CD4-positive, alpha-beta T cell treated with Interferon alpha-2 for 1 hour (primary cell): ENCODE results near the gene CCL25.
"Not testable (repeated sequence)": the region's sequence is repeated elsewhere in the genome, so short reads cannot be mapped to it uniquely, and the experiment has no call there.

Experiments
- DNase-seq, 2 donors: peaks; one replicate each; pipeline ENCODE4 v3.0.0-alpha.2; 2020 to 2022

CCL25 gene, protein sequence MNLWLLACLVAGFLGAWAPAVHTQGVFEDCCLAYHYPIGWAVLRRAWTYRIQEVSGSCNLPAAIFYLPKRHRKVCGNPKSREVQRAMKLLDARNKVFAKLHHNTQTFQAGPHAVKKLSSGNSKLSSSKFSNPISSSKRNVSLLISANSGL

DNA sequence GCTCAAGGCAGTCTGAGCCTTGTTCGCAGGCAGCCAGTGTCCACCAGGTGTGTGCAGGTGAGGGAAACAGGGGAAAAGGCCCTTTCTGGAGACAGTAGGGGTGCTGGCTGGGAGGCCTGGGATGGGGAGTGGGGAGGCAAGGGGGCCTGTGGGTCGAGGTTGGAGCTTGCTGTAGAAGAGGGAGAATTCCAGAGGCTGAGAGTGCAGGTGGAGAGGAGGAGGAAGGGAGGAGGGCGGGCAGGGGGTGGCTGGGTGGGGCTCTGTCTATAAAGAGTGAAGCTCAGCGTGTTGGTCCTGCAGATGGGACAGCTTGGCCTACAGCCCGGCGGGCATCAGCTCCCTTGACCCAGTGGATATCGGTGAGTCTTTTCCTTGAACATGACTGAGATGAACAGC, at the start of gene CCL25:
Gene CCL25, plus strand, starts transcription at position 297 of the 396 bp plus-strand sequence. CDS start 290 bp downstream, outside the sequence.
- DNase-seq = no peak

DNA sequence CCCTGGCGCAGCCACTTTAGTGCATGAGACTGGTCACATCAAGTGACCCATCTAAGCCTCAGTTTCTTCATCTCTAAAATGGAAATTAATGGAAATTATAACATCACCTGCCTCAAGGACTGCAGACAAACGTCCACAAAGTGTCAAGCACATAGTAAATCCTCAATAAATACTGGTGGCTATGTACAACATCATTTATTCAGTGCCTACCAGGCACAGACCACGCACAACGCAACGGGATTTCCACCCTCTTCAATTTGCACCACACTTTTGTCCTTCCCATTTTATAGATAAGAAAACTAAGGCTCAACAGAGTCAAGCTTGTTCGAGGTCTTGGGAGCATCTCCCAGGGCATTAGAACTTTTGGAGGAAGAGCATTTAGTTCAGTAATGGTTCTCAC, 48.6 kb upstream of the CCL25 start:
- no peak for DNase-seq

DNA sequence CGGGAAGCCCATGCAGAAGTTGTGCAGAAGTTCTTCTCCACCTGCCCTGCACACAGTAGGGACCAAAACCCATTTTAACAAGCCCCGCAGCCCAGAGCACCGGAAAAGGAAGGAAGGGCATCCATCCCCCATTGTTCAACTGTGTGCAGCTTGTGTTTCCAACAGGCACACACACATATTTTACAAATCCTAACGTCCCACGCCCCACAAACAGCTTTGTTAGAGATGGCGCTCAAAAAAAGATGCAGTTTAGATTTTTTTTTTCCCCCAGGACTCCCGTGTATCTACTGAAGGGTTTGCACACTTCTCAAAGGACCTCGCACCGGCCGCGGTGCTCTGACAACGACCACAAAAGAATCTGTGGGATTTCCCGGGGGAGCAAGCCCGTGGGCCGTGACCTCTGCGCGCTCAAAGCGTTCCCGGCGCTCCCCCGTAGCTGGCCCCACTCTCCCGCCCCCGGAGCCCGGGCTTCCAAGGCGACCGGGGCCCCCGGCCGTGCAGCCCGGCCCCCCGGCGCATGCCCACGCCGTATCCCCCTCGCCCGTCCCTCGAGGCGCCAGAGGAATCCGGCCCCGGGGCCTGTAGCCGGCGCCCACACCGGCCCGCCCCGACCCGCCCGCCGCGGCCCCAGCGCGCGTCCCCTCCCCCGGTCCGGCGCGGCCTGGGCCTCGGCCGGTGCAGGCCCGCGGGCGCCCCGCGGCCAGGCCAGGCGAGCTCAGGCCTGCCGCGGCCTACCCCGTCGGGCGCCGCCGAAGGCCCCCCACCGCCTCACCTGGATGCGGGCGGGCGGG, 47.6 kb upstream of the CCL25 start:
- peak in 1 of 2 donors; percentile 39 for DNase-seq

DNA sequence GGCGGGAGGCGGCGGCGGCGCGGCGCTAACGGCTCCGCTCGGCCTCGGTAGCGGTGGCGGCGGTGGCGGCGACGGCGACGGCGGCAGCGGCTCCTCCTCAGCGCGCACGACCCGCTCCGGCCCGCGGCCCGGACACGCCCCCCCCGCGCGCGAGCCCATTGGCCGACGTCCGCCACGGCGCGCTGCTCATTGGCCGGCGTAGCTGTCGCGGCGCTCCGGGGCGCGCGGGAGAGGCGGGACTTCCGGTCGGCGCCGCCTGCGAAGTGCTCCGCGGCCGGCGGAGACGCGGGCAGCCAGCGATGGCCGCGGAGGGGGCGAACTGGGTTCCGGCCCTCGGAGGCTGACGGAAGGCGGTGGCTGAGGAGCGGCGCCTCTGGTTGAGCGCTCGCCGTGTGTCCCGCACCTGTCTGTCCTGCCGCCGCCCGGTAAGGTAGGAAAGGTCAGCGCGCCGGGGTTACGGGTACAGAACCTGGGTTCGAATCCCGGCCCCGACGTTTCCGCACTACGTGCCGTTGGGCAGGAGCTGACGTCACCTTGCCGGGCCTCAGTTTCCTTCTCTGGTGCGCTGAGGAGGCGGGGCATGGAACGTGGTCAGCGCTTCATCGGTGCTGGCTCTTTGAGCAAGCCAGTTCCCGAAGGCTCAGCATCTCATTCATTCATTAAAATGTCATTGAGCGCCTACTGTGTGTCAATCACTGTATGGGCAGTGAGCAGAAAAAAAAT, 46.9 kb upstream of the CCL25 start, which contains the start of gene ELAVL1:
Gene ELAVL1, minus strand, starts transcription at position 108 of the 723 bp plus-strand sequence. CDS start 13,826 bp downstream, outside the sequence.
- peak; percentile 88 to 93 for DNase-seq

DNA sequence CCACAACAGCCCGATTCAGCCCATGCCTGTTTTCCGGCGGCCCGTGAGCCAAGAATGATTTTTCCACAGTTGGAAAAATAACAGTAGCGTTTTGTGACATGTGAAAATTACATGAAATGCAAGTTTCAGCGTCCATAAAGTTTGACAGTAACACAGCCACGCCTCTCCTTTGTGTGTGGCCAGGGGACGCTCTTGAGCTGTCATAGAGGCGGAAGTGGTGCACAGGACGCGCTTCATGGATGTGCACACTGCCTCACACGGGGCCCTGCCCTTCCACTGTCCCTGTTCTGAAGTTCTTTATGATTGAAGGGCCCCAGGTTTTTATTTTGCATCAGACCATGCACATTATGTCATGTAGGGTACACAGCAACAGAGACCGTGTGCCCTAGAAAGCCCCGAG, 34.8 kb upstream of the CCL25 start:
- DNase-seq = peak; percentile 43 to 57

DNA sequence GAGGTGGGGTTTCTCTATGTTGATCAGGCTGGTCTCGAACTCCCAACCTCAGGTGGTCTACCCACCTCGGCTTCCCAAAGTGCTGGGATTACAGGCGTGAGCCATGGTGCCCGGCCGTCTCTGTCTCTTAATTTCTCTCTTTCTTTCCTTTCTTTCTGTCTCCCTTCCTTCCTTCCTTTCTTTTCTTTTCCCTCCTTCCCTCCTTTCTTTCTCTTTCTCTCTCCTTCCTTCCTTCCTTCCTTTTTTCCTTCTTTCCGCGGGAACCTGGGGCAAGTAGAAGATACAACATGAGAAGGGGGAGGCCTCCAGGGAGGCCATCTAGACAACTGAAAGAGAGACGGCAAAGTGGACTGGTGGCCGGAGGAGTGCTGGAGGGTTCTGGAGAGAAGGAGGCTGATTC, 31.9 kb upstream of the CCL25 start:
- no peak for DNase-seq

DNA sequence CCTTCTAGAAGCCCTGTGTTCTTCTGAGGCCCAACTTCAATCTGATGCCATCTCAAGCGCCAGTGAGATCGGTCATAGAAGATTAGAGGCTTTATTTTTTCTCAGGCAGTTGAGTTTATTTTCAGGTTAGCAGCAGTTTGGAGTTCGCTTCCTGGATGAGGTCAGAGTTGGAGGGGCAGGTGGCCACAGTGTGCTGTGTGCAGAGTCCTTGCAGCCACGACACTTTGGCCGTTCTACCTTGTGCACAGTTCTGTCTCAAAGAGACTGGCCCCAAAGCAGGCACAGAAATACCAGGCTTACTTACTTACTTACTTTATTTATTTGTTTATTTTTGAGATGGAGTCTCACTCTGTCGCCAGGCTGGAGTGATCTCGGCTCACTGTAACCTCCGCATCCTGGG, 31.2 kb upstream of the CCL25 start:
- DNase-seq = no peak

DNA sequence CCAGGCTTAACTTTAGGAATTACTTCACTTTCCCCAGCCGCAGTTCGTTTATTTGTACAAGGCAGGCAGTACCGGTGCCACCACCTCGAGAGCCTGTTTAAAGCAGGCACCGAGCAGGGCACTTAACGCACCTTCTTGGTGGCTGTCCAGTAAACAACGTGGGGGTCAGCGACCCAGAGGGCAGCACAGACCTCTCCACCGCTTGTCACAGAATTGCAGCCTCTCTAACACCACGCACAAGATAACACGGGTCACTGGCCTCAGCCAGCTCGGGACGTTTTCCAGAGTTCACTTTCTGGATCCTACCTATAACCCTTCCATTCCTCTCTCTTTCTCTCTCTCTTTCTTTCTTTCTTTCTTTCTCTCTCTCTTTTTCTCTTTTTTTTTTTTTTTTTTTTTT, 30.3 kb upstream of the CCL25 start:
- no peak for DNase-seq

DNA sequence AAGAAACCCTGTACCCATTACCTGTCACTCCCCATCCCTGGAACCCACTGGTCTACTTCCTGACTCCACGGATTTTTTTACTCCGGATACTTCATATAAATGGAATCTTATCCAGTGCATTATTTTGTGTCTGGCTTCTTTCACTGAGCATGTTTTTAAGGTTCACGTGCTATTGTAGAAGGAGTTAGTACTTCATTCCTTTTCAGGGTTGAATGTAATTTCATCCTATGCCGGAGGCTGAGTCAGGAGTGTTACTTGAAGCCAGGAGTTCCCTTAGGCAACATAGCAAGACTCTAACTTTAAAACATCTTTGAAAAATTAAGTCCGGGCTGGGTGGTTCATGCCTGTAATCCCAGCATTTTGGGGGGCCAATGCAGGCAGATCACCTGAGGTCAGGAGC, 29.2 kb upstream of the CCL25 start:
- DNase-seq = no peak

DNA sequence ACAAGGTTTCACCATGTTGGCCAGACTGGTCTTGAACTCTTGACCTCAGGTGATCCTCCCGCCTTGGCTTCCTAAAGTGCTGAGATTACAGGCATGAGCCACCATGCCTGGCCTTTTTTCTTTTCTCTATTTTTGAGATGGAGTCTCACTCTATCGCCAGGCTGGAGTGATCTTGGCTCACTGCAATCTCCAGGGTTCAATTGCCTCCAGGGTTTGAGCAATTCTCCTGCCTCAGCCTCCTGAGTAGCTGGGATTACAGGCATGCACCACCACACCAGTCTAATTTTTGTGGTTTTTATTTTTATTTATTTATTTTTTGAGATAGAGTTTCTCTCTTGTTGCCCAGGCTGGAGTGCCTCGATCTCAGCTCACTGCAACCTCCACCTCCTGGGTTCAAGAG, 28.3 kb upstream of the CCL25 start:
- not testable (repeated sequence) for DNase-seq

DNA sequence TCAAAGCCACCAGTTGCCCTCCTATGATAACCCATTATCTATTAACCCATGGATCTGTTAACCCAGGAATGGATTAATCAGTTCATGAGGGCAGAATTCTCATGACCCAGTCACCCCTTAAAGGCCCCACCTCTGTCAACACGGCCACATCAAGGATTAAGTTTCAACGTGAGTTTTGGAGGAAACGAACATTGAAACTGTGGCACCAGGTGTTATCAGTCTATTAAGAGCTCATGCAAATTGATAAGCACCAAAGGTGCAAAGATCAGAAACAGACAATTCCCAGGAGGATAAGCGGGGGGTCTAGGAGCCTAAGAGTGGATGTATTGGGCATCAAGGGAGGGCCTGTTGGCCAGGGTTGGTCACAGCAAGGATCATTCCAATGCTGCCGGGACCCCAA, 27.2 kb upstream of the CCL25 start:
- DNase-seq = no peak

DNA sequence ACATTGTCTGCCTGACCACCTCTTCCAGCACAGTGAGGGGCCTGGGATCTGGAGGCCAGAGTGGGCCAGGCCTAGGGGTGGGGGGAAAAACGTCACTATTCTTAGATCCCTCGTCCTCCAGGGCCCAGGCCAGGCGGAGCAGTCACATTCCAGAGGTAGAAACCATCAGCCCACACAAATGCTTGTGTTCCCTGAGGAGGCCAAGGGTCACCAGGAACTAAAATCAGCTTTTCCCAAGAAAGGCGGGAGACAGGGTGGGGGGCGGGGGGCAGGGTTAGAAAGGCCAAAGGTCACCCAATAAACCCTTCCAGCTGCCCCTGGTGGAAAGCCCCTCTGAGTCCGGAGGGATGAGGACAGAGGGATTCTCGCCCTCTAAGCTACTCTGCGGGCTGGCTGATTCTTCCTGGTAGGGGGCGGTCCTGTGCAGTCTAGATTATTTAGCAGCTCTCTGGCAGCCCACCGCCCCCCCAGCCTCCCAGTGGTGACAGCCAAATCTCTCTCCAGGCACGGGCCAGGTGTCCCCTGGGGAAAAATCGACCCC, 23.5 kb upstream of the CCL25 start:
- no peak for DNase-seq

DNA sequence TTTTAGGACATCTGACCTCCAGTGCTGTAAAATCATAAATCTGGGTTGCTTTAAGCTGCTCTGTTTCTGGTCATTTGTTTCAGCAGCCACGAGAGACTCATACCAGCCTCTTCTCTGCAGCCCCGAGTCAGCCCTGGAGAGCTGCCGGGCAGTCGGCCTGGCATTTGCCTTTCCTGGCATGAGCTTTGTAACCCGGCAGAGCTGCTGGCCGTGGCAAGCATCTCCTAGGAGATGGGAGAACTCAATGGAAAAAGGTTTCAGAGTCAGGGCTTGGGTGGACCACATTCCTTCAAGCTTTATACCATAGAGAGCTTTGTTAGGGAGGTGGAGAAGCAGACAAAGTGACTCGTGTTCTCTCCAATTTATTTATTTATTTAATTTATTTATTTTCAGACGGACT, 21.6 kb upstream of the CCL25 start:
- no peak for DNase-seq

DNA sequence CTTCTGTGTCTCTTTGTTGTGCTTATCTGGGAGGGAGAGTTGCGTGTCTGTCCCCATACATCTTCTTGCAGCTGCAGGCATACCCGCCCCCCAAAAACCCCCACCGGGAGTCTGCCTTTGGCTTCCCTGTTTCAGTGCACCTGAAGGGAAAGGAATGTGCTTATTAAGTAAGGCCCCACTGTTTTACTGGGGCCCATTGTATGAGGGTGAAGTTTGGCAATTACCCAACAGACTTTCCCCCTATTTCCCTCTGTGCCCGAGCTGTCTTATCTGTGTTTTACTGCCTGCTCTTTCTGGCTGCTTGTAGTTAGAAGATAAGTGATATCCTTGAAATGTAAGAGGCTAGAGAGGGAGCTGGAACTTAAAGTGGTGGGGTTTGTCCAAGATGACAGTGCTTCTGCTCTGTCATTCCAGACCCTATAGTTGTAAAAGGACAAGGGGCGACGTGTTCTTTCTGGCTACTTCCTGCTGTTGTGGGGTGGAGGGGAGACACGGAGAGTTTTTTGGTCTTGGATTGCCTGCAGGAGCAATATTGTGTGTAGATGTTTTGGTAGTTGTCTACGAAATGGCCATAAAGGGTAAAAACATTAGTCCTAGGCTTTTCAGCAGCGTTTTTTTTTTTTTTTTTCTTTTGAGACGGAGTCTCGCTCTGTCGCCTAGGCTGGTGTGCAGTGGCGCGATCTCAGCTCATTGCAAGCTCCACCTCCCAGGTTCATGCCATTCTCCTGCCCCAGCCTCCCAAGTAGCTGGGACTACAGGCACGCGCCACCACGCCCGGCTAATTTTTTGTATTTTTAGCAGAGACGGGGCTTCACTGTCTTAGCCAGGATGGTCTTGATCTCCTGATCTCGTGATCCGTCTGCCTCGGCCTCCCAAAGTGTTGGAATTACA, 19.0 kb upstream of the CCL25 start:
- DNase-seq = not testable (repeated sequence)

DNA sequence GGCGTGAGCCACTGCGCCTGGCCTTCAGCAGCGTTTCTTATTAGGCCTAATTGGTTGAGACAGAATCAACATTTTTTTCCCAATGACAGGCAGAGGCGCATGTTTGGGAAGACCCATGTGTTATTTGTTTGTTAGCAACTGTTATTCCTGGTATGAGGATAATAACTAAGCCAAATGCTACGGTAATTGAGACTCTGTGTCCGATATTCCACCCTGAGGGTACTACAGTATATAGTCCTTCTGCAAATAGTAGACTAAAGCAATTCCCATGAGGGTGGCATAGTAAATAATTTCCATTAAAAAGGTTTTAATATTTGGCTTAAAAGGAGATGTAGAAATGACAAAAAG, 18.4 kb upstream of the CCL25 start:
- DNase-seq = no peak

DNA sequence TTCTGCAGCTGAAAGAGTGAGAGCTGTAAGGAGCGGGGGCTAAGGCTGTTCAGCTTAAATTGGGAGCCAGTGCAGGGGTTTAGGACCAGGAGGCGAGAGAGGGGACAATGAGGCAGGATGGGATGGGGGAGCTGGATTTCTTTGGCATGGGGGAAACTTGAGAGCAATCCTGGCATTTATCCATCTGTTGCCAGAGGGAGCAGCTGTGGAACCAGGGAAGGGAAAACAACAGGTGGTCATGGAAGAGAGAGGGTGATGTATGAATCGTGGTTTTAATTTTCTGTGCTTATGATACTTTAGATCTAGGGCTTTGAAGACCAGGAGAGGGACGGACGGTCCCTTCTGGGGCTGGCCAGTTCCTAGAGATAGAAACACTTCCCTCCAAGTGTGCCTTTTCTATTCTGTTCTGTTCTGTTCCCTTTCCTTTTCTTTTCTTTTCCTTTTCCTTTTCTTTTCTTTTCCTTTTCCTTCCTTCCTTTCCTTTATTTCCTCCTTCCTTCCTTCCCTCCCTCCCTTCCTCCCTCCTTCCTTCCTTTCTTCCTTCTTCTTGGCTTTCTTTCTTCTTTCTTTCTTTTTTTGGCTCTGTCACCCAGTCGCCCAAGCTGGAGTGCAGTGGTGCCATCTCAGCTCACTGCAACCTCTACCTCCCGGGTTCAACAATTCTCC, 16.0 kb upstream of the CCL25 start:
- no peak for DNase-seq

DNA sequence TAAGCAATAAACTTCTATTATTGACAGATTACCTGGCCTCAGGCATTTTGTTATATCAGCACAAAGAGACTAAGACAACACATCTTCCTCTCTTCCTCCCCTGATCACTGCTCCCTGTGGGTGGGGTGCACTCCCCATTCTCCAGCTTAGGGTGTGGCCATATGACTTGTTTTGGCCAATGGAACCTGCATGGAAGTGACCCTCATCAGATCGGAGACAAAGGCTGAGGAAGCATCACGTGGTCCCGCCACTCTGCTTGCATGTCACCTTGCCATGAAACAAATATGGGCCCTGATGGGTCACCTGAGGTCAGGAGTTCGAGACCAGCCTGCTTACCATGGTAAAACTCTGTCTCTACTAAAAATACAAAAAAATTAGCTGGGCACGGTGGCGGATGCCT, 13.7 kb upstream of the CCL25 start:
- DNase-seq = no peak

DNA sequence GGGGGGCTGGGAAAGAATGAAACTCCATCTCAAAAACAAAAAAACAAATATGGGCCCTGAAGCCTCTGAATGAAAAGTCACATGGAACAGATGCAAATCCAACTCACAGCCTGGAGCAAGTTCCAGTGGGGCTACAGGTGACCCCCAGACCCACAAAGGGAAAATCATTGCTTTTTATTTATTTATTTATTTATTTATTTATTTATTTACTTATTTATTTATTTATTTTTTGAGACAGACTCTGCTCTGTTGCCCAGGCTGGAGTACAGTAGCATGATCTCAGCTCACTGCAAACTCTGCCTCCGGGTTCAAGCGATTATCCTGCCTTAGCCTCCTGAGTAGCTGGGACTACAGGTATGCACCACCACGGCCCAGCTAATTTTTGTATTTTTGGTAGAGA, 13.3 kb upstream of the CCL25 start:
- no peak for DNase-seq

DNA sequence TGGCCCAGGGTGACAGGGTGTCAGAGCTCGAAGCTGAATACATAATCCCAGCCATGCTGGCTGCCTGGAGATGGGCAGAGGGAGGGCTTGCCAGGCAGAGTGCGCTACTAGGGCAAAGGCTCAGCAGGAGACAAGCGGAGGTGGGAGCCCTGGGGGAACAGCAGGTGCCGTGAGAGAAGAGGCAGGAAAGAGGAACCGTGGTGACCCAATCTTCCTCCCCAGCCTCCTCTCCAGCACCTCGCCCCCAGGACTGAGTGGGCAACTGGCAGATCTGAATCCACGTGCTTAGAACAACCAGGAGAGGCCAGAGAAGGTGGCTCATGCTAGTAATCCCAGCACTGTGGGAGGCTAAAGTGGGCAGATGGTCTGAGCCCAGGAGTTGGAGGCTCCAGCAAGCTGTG, 11.0 kb upstream of the CCL25 start:
- no peak for DNase-seq

DNA sequence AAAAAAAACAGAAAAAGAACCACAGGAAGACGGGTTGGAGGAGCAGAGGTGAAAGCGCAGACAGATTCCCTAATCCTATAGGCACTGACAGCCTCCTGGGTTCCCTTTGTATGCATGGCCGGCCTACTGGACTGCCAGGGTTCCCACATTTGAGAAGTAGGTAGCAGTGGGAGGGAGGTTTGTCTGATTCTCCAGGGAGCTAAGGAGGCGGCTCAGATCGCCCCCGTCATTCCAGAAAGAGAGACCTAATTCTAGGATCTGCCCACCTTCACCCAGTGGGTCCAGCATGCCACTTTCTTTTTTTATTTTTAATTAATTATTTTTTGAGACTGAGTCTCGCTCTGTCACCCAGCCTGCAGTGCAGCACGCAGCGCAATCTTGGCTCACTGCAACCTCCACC, 9.7 kb upstream of the CCL25 start:
- no peak for DNase-seq

DNA sequence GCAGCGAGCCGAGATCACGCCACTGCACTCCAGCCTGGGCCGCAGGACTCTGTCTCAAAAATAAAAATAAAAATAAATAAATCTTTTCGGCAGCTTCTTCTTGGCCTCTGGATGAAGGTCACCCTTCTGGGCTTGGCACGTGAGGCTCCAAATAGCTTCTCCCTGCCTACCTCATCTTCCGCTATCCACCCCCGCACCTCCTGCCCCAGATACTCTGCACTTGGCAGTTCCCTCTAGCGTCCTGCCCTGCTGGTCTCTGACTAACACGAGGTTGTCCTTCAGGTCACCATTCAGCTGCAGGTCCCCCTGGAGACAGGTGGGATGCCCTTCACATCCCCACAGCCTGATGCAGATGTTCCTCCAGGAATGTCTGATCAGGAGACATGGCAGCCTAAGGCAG, 8.5 kb upstream of the CCL25 start:
- DNase-seq = no peak

DNA sequence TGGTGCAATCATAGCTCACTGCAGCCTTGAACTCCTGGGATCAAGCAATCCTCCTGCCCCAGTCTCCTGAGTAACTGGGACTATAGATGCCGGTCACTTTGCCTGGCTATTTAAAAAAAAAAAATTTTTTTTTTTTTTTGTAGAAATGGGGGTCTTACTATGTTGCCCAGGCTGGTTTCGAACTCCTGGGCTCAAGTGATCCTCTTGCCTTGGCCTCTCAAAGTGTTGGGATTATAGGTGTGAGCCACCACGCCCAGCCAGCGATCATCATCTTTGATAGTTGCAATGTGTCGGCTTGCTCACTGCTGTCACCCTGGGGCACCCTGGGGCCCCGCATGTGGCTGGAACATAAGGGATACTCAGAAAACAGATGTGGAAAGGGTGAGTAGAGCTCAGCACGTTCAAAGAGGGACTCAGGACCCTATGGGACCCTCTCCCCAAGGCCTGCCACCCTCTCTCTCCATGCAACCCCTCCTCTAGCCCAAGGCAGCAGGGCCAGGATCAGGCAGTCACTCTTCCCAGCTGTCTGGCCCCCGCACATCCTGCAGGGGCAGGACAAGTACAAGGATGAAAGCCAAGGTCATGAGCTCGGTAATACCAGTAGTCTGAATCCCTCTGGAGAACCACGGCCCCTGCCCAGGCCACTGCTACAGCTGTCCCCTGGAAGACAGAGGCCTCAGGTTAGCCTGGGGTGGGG, 6.5 kb upstream of the CCL25 start:
- no peak for DNase-seq
